Activated naive CD8-positive, alpha-beta T cell treated with anti-CD3 and anti-CD28 coated beads, Interleukin-2, amount 50 U/mL, for 24 hours (primary cell): ENCODE data around the gene SLC9A9.

ENCODE experiments used
- ATAC-seq: fragments of 150-1000 bp; cut with Tn5 transposase; one replicate; pipeline ENCODE4 v1.10.0; 2021
- DNase-seq: peaks from one replicate; pipeline ENCODE4 v3.0.0; 2021
- H3K27ac Mint-ChIP-seq: one replicate; pipeline ENCODE4 v1.8.0; 2021; ENCODE audit warnings: mild to moderate bottlenecking, mixed read lengths
- H3K27me3 Mint-ChIP-seq: one replicate; pipeline ENCODE4 v1.8.0; 2021; ENCODE audit warnings: mixed read lengths
- H3K36me3 Mint-ChIP-seq: one replicate; pipeline ENCODE4 v1.8.0; 2021; ENCODE audit warnings: low read depth, mixed read lengths
- H3K4me1 Mint-ChIP-seq: one replicate; pipeline ENCODE4 v1.8.0; 2021; ENCODE audit warnings: mixed read lengths
- H3K4me3 Mint-ChIP-seq: one replicate; pipeline ENCODE4 v1.8.0; 2021; ENCODE audit warnings: mild to moderate bottlenecking, moderate library complexity, mixed read lengths
- H3K9me3 Mint-ChIP-seq: one replicate; pipeline ENCODE4 v1.8.0; 2021; ENCODE audit warnings: mixed read lengths

The SLC9A9 gene

GRCh38 chr3:143471705-143472104 lies 376.6 kb downstream of the SLC9A9 start:
- DNase-seq (no peak), ATAC-seq (no peak)
- Mint-ChIP-seq H3K4me1 (no peaks in the 10 kb centered on the region), H3K36me3 (peaks cover 3% of the 10 kb centered on the region), H3K27me3 (no peaks in the 10 kb centered on the region), H3K9me3 (no peaks in the 10 kb centered on the region), H3K27ac (no peak overlapping the region), H3K4me3 (no peak overlapping the region)

GRCh38 chr3:143469159-143469558 lies 379.1 kb downstream of the SLC9A9 start:
- DNase-seq (no peak), ATAC-seq (no peak)
- H3K36me3 Mint-ChIP-seq, result peaks cover 6% of the 10 kb centered on the region
- no peaks in the 10 kb centered on the region for H3K9me3 Mint-ChIP-seq
- H3K27me3 Mint-ChIP-seq, result no peaks in the 10 kb centered on the region
- H3K4me3 Mint-ChIP-seq, result no peak overlapping the region
- H3K27ac Mint-ChIP-seq, result no peak overlapping the region
- H3K4me1 Mint-ChIP-seq, result no peaks in the 10 kb centered on the region

GRCh38 chr3:143465666-143466065 lies 382.6 kb downstream of the SLC9A9 start:
- Mint-ChIP-seq H3K27ac (no peak overlapping the region), H3K9me3 (no peaks in the 10 kb centered on the region), H3K4me3 (no peak overlapping the region), H3K4me1 (no peaks in the 10 kb centered on the region), H3K27me3 (no peaks in the 10 kb centered on the region), H3K36me3 (peaks cover 6% of the 10 kb centered on the region)
- no peak for ATAC-seq
- no peak for DNase-seq

GRCh38 chr3:143464850-143465249 lies 383.4 kb downstream of the SLC9A9 start:
- no peak overlapping the region for H3K4me3 Mint-ChIP-seq
- no peaks in the 10 kb centered on the region for H3K9me3 Mint-ChIP-seq
- no peak overlapping the region for H3K27ac Mint-ChIP-seq
- H3K27me3 Mint-ChIP-seq, result no peaks in the 10 kb centered on the region
- peaks cover 5% of the 10 kb centered on the region for H3K36me3 Mint-ChIP-seq
- DNase-seq (no peak), ATAC-seq (no peak)
- H3K4me1 Mint-ChIP-seq, result no peaks in the 10 kb centered on the region

GRCh38 chr3:143455480-143455879 lies 392.8 kb downstream of the SLC9A9 start:
- H3K36me3 Mint-ChIP-seq, result no peaks in the 10 kb centered on the region
- no peak for ATAC-seq
- no peak overlapping the region for H3K4me3 Mint-ChIP-seq
- H3K27ac Mint-ChIP-seq, result no peak overlapping the region
- DNase-seq, result no peak
- no peaks in the 10 kb centered on the region for H3K27me3 Mint-ChIP-seq
- H3K4me1 Mint-ChIP-seq, result no peaks in the 10 kb centered on the region
- peaks cover 16% of the 10 kb centered on the region for H3K9me3 Mint-ChIP-seq

GRCh38 chr3:143450632-143451031 lies 397.6 kb downstream of the SLC9A9 start:
- Mint-ChIP-seq H3K4me3 (no peak overlapping the region), H3K4me1 (no peaks in the 10 kb centered on the region), H3K9me3 (peaks cover under 1% of the 10 kb centered on the region), H3K27me3 (no peaks in the 10 kb centered on the region), H3K36me3 (no peaks in the 10 kb centered on the region), H3K27ac (no peak overlapping the region)
- no peak for DNase-seq
- ATAC-seq, result no peak

GRCh38 chr3:143447491-143447890 lies 400.8 kb downstream of the SLC9A9 start:
- Mint-ChIP-seq H3K4me1 (peaks cover 31% of the 10 kb centered on the region), H3K27me3 (no peaks in the 10 kb centered on the region), H3K27ac (no peak overlapping the region), H3K36me3 (peaks cover 2% of the 10 kb centered on the region), H3K9me3 (peaks cover 5% of the 10 kb centered on the region), H3K4me3 (no peak overlapping the region)
- no peak for ATAC-seq
- DNase-seq, result no peak

GRCh38 chr3:143445118-143445517 lies 403.1 kb downstream of the SLC9A9 start:
- ATAC-seq (peak; percentile 92), DNase-seq (no peak)
- peaks cover 31% of the 10 kb centered on the region for H3K4me1 Mint-ChIP-seq
- H3K9me3 Mint-ChIP-seq, result peaks cover 5% of the 10 kb centered on the region
- peaks cover 2% of the 10 kb centered on the region for H3K36me3 Mint-ChIP-seq
- peak overlapping the region; percentile 9 for H3K27ac Mint-ChIP-seq
- H3K27me3 Mint-ChIP-seq, result no peaks in the 10 kb centered on the region
- H3K4me3 Mint-ChIP-seq, result no peak overlapping the region

- Mint-ChIP-seq H3K4me1 (peaks cover 31% of the 10 kb centered on the region), H3K27me3 (no peaks in the 10 kb centered on the region), H3K9me3 (peaks cover 5% of the 10 kb centered on the region), H3K36me3 (peaks cover 2% of the 10 kb centered on the region), H3K4me3 (peak overlapping the region; percentile 44), H3K27ac (peak overlapping the region; percentile 71)
- DNase-seq (peak; percentile 26), ATAC-seq (peak; percentile 38)
Measured at GRCh38 chr3:143443851-143444331, 404.4 kb downstream of the SLC9A9 start.

GRCh38 chr3:143442814-143443447 lies 405.3 kb downstream of the SLC9A9 start:
- Mint-ChIP-seq H3K36me3 (peaks cover 2% of the 10 kb centered on the region), H3K9me3 (peaks cover 5% of the 10 kb centered on the region)
- peak; percentile 35 for ATAC-seq

GRCh38 chr3:143441516-143442171 lies 406.6 kb downstream of the SLC9A9 start:
- DNase-seq (no peak), ATAC-seq (no peak)
- peaks cover 2% of the 10 kb centered on the region for H3K36me3 Mint-ChIP-seq
- peaks cover 5% of the 10 kb centered on the region for H3K9me3 Mint-ChIP-seq
- H3K4me3 Mint-ChIP-seq, result no peak overlapping the region
- no peak overlapping the region for H3K27ac Mint-ChIP-seq
- peaks cover 31% of the 10 kb centered on the region for H3K4me1 Mint-ChIP-seq
- H3K27me3 Mint-ChIP-seq, result no peaks in the 10 kb centered on the region

More at GRCh38 chr3:143442814-143443447, 405.3 kb downstream of the SLC9A9 start:
- Mint-ChIP-seq H3K4me1 (peaks cover 31% of the 10 kb centered on the region), H3K4me3 (no peak overlapping the region), H3K27me3 (no peaks in the 10 kb centered on the region), H3K27ac (peak overlapping the region; percentile 71)
- no peak for DNase-seq

- Mint-ChIP-seq H3K4me1 (peaks cover 23% of the 10 kb centered on the region), H3K4me3 (no peak overlapping the region), H3K36me3 (peaks cover 2% of the 10 kb centered on the region), H3K27me3 (no peaks in the 10 kb centered on the region), H3K27ac (no peak overlapping the region), H3K9me3 (peaks cover 5% of the 10 kb centered on the region)
- no peak for DNase-seq
- no peak for ATAC-seq
Measured at GRCh38 chr3:143439817-143440216, 408.5 kb downstream of the SLC9A9 start.

GRCh38 chr3:143437405-143437804 lies 410.9 kb downstream of the SLC9A9 start:
- Mint-ChIP-seq H3K9me3 (no peaks in the 10 kb centered on the region), H3K4me1 (no peaks in the 10 kb centered on the region), H3K27me3 (no peaks in the 10 kb centered on the region), H3K36me3 (no peaks in the 10 kb centered on the region), H3K4me3 (no peak overlapping the region), H3K27ac (no peak overlapping the region)
- no peak for DNase-seq
- no peak for ATAC-seq

GRCh38 chr3:143436231-143436930 lies 411.9 kb downstream of the SLC9A9 start:
- Mint-ChIP-seq H3K27me3 (no peaks in the 10 kb centered on the region), H3K9me3 (no peaks in the 10 kb centered on the region), H3K27ac (no peak overlapping the region), H3K4me3 (no peak overlapping the region), H3K36me3 (no peaks in the 10 kb centered on the region), H3K4me1 (no peaks in the 10 kb centered on the region)
- DNase-seq (no peak), ATAC-seq (no peak)
